Spleen (tissue), 11 donors: ENCODE measurements around the gene FBLN1. TPM values are rescaled to one million over a fixed set of nuclear protein-coding genes. Genes with fewer than 3 reads are reported as not detected.

Source experiments
- DNase-seq: peaks from one replicate; pipeline ENCODE4 v3.0.0-alpha.2; 2020
- H3K27ac ChIP-seq, 8 donors: fragments of 200-600 bp; sonication (generic) in 7 of 8; 1 replicate in 4 of 8; 2 replicates in 4 of 8; pipeline versions ENCODE4 v1.5.0 to v1.8.0; 2016 to 2021; ENCODE audit warnings: inconsistent platforms in 4 of 8, mild to moderate bottlenecking in 4 of 8, moderate library complexity in 1 of 8
- H3K27me3 ChIP-seq, 7 donors: fragments of 200-600 bp; sonication (generic) in 6 of 7; replicated peaks in 1 of 7; 1 replicate in 4 of 7; 2 replicates in 3 of 7; pipeline versions ENCODE4 v1.5.0 to v1.8.0; 2016 to 2021; ENCODE audit warnings: inconsistent platforms in 3 of 7, mild to moderate bottlenecking in 1 of 7
- H3K36me3 ChIP-seq, 6 donors: fragments of 200-600 bp; sonication (generic) in 5 of 6; 1 replicate in 4 of 6; 2 replicates in 2 of 6; pipeline versions ENCODE4 v1.5.0 to v1.8.0; 2016 to 2021; ENCODE audit warnings: inconsistent platforms in 2 of 6
- H3K4me1 ChIP-seq, 6 donors: fragments of 200-600 bp; sonication (generic) in 5 of 6; 1 replicate in 3 of 6; 2 replicates in 3 of 6; pipeline versions ENCODE4 v1.5.0 to v1.8.0; 2016 to 2021; ENCODE audit warnings: inconsistent platforms in 3 of 6
- H3K4me3 ChIP-seq, 8 donors: fragments of 200-600 bp; sonication (generic) in 7 of 8; 1 replicate in 4 of 8; 2 replicates in 4 of 8; pipeline versions ENCODE4 v1.5.0 to v1.8.0; 2016 to 2021; ENCODE audit warnings: inconsistent platforms in 4 of 8, mild to moderate bottlenecking in 4 of 8, moderate library complexity in 2 of 8
- H3K9me3 ChIP-seq, 8 donors: fragments of 200-600 bp; sonication (generic) in 7 of 8; 1 replicate in 4 of 8; 2 replicates in 4 of 8; pipeline versions ENCODE4 v1.5.0 to v1.8.0; 2016 to 2021; ENCODE audit warnings: inconsistent platforms in 4 of 8
- CTCF ChIP-seq, 11 experiments: fragments of 200-600 bp in 7 of 11; fragments of 450-650 bp in 4 of 11; sonication (generic) in 4 of 11; IDR thresholded peaks in 8 of 11; conservative IDR thresholded peaks in 3 of 11; 1 replicate in 7 of 11; 2 replicates in 4 of 11; pipeline versions ENCODE4 v1.4.0 to v1.8.0; 2016 to 2021; ENCODE audit warnings: antibody characterized with exemption in 11 of 11, inconsistent platforms in 4 of 11, mild to moderate bottlenecking in 1 of 11
- POLR2A ChIP-seq, 3 donors: fragments of 450-650 bp; IDR thresholded peaks; one replicate each; pipeline ENCODE4 v1.5.1; 2017; ENCODE audit warnings: antibody characterized with exemption in 3 of 3, mild to moderate bottlenecking in 1 of 3
- POLR2AphosphoS5 ChIP-seq, 3 donors: sonication (generic); formaldehyde crosslinking; IDR thresholded peaks; one replicate each; pipeline ENCODE4 v1.5.1; 2017; ENCODE audit warnings: antibody characterized with exemption in 3 of 3
- WGBS, 5 donors: extraction: QIAGEN DNeasy Blood & Tissue Kit in 3 of 5; methylation state at CpG; one replicate each; pipeline versions ENCODE4 v1.1.5 to v1.1.7; 2013 to 2018; 5-methylcytosine and 5-hydroxymethylcytosine counted together
- intact Hi-C: fragments of 100-400 bp; cut with DNase I; formaldehyde crosslinking; loops from one replicate; pipeline ENCODE4 v1.15.0; 2023; ENCODE audit warnings: low total_unique reads
- polyA plus RNA-seq, 3 donors: library from polyadenylated mRNA; stranded (reverse); fragments of 200-250 nt; gene quantifications; one replicate each; pipeline ENCODE4 v1.2.1, GENCODE V29; 2013
- total RNA-seq, 7 donors: library from RNA; depleted of rRNA in 3 of 7; stranded (reverse); fragments of >200 nt in 3 of 7; fragmentation: NEBNext Ultra II Directional in 4 of 7; extraction: Animal tissue kit (Norgen Biotek cat#: 25700) in 4 of 7; gene quantifications; one replicate each; pipeline versions ENCODE4 v1.1.0 to v1.2.1, GENCODE V29; 2016 to 2021
- donor health status: healthy with polysubstance abuse.
- donor health status: DM: no; HTN: no; CAD: no; lungs with moderate emphysema.
- donor health status: DM: no; HTN: no; CAD: no.
- donor health status: Bipolar disorder and iron deficiency.
- donor health status: healthy.
- donor health status: DM: no; HTN: no; CAD: no.
- donor health status: DM: yes; HTN: yes; CAD: no.

The FBLN1 gene
- total and polyA plus RNA-seq, 10 donors = 1.9 to 20.3 (median 11.0) TPM

- H3K4me3 ChIP-seq = no peak overlapping the region
- H3K36me3 ChIP-seq = no peaks in the 10 kb centered on the region
- WGBS, 5 donors = 69 to 85% (median 76%) methylated on average over 14 to 15 of the region's 15 CpGs
- intact Hi-C loops = no loop called here
- H3K27me3 ChIP-seq = peaks cover 0 to 4% (median 0%) of the 10 kb centered on the region in 7 donors
- DNase-seq = no peak
- no peak overlapping the region for H3K27ac ChIP-seq
- TF ChIP-seq POLR2AphosphoS5 (IDR thresholded peaks at IDR 0.05) (no peak), CTCF (IDR thresholded peaks at IDR 0.05 in 8 of 11, conservative IDR thresholded peaks at IDR 0.05 in 3 of 11) (no peak), POLR2A (IDR thresholded peaks at IDR 0.05) (no peak)
- H3K4me1 ChIP-seq = peaks cover 0 to 18% (median 0%) of the 10 kb centered on the region in 6 donors
- H3K9me3 ChIP-seq = peaks cover 0 to 9% (median 0%) of the 10 kb centered on the region in 8 donors
Observed at GRCh38 chr22:45612940-45613339, 110.3 kb downstream of the FBLN1 start.

- WGBS, 5 donors = 64 to 83% (median 80%) methylated on average over 3 of the region's 3 CpGs
- Histone ChIP-seq H3K4me3 (no peak overlapping the region), H3K4me1 (peaks cover 0 to 8% (median 0%) of the 10 kb centered on the region in 6 donors), H3K27me3 (peaks cover 0 to 4% (median 0%) of the 10 kb centered on the region in 7 donors), H3K36me3 (no peaks in the 10 kb centered on the region), H3K9me3 (peaks cover 0 to 9% (median 0%) of the 10 kb centered on the region in 8 donors), H3K27ac (no peak overlapping the region)
- DNase-seq = no peak
- TF ChIP-seq CTCF (IDR thresholded peaks at IDR 0.05 in 8 of 11, conservative IDR thresholded peaks at IDR 0.05 in 3 of 11) = no peak
- TF ChIP-seq POLR2AphosphoS5 (IDR thresholded peaks at IDR 0.05) = no peak
- TF ChIP-seq POLR2A (IDR thresholded peaks at IDR 0.05) = no peak
- intact Hi-C loops = no loop called here
Observed at GRCh38 chr22:45615364-45615763, 112.7 kb downstream of the FBLN1 start.

GRCh38 chr22:45616432-45616831 is 113.7 kb downstream of the FBLN1 start:
- intact Hi-C loops = no loop called here
- Histone ChIP-seq H3K36me3 (no peaks in the 10 kb centered on the region), H3K27me3 (peaks cover 0 to 4% (median 0%) of the 10 kb centered on the region in 7 donors), H3K4me3 (no peak overlapping the region), H3K27ac (no peak overlapping the region), H3K9me3 (peaks cover 0 to 9% (median 0%) of the 10 kb centered on the region in 8 donors), H3K4me1 (peaks cover 0 to 8% (median 0%) of the 10 kb centered on the region in 6 donors)
- 64 to 80% (median 74%) methylated on average over 2 of the region's 2 CpGs for WGBS, 5 donors
- TF ChIP-seq POLR2A (IDR thresholded peaks at IDR 0.05) (no peak), CTCF (IDR thresholded peaks at IDR 0.05 in 8 of 11, conservative IDR thresholded peaks at IDR 0.05 in 3 of 11) (no peak), POLR2AphosphoS5 (IDR thresholded peaks at IDR 0.05) (no peak)
- no peak for DNase-seq

- peaks cover 0 to under 1% (median 0%) of the 10 kb centered on the region in 6 donors for H3K4me1 ChIP-seq
- TF ChIP-seq POLR2AphosphoS5 (IDR thresholded peaks at IDR 0.05) = no peak
- H3K4me3 ChIP-seq = no peak overlapping the region
- H3K36me3 ChIP-seq = no peaks in the 10 kb centered on the region
- intact Hi-C loops = no loop called here
- 72 to 79% (median 74%) methylated on average over 5 to 8 of the region's 8 CpGs for WGBS, 5 donors
- no peak overlapping the region for H3K27ac ChIP-seq
- peaks cover 0 to 2% (median 0%) of the 10 kb centered on the region in 7 donors for H3K27me3 ChIP-seq
- peaks cover 0 to 9% (median 0%) of the 10 kb centered on the region in 8 donors for H3K9me3 ChIP-seq
- DNase-seq = no peak
Observed at GRCh38 chr22:45617948-45618347, 115.3 kb downstream of the FBLN1 start.
